HCT116 (cell line): ENCODE measurements around the gene C20orf96. TPM values are rescaled to one million over a fixed set of nuclear protein-coding genes. Genes with fewer than 3 reads are reported as not detected.
A peak's percentile ranks its signal among the peaks of the same experiment; 100 is the strongest.

Experiments
- ATAC-seq: fragments of 200-7000 bp; cut with Tn5 transposase; 2 replicates; pipeline ENCODE4 v1.9.1; 2020; ENCODE audit warnings: mild to moderate bottlenecking, moderate library complexity
- BruUV-seq: library from RNA; stranded (reverse); fragments of 400-500 nt; replicated peaks from 2 replicates; lab custom pipeline; 2021; lab: Mats Ljungman, UMichigan
- CTCF ChIA-PET: fragments of 300-600 bp; sonication (Branson Sonifier 250); formaldehyde crosslinking; loops from one replicate; lab custom pipeline; 2021; ENCODE audit warnings: antibody characterized with exemption; lab: Charles Lee
- POLR2A ChIA-PET: fragments of 300-600, 350-600 bp; sonication (Branson Sonifier 250); formaldehyde crosslinking; loops from one replicate; lab custom pipeline; 2021; ENCODE audit warnings: antibody characterized with exemption; lab: Charles Lee
- RAD21 ChIA-PET, 2 experiments: fragments of 300-600 bp; sonication (Branson Sonifier 250); formaldehyde crosslinking; loops; one replicate each; lab custom pipeline; 2023; ENCODE audit warnings: low total read pairs in 2 of 2; ENCODE audit not compliant: uncharacterized antibody in 2 of 2, unreplicated experiment in 2 of 2, low non-redundant PET in 1 of 2; lab: Charles Lee
- DNase-seq: peaks from one replicate; pipeline ENCODE4 v3.0.0-alpha.2; 2010; ENCODE audit warnings: low read depth, low spot score
- H2AFZ ChIP-seq: fragments of 200-600 bp; shearing (Covaris generic), sonication (generic); 2 replicates; pipeline ENCODE4 v1.6.1; 2017; ENCODE audit warnings: low read depth, mixed run types, mixed read lengths, antibody characterized with exemption, low read length; ENCODE audit not compliant: poor library complexity, severe bottlenecking
- H3K27ac ChIP-seq: 2 replicates; pipeline ENCODE4 v1.5.1; 2012; ENCODE audit warnings: low read depth, low read length
- H3K27me3 ChIP-seq: fragments of 200-600 bp; sonication (generic); 2 replicates; pipeline ENCODE4 v1.6.1; 2016; ENCODE audit warnings: mixed run types, low read length, mixed read lengths; ENCODE audit not compliant: insufficient read depth
- H3K36me3 ChIP-seq, 2 experiments: fragments of 200-500 bp in 1 of 2; fragments of 200-600 bp in 1 of 2; sonication (Bioruptor generic) in 1 of 2; sonication (generic) in 1 of 2; 2 replicates each; pipeline versions ENCODE4 v1.5.1 to v1.6.1; 2014 to 2016; ENCODE audit warnings: low read length in 2 of 2, inconsistent platforms in 1 of 2, mixed read lengths in 1 of 2, mixed run types in 1 of 2; ENCODE audit not compliant: insufficient read depth in 2 of 2, control insufficient read depth in 1 of 2
- H3K4me1 ChIP-seq, 2 experiments: fragments of 200-600 bp in 1 of 2; sonication (generic) in 1 of 2; 2 replicates each; pipeline versions ENCODE4 v1.5.1 to v1.6.1; 2012 to 2017; ENCODE audit warnings: low read length in 2 of 2, inconsistent platforms in 1 of 2, mild to moderate bottlenecking in 1 of 2, mixed read lengths in 1 of 2, mixed run types in 1 of 2, moderate library complexity in 1 of 2; ENCODE audit not compliant: insufficient read depth in 2 of 2, control insufficient read depth in 1 of 2
- H3K4me2 ChIP-seq: fragments of 200-600 bp; sonication (generic); 2 replicates; pipeline ENCODE4 v1.6.1; 2017; ENCODE audit warnings: mixed run types, low read length, mixed read lengths
- H3K4me3 ChIP-seq, 2 experiments: fragments of 200-600 bp in 1 of 2; sonication (generic) in 1 of 2; replicated peaks in 1 of 2; 2 replicates each; pipeline ENCODE4 v1.5.1; 2011 to 2016; ENCODE audit warnings: low read length in 2 of 2, control low read depth in 1 of 2, low read depth in 1 of 2, mild to moderate bottlenecking in 1 of 2, mixed read lengths in 1 of 2, mixed run types in 1 of 2
- H3K79me2 ChIP-seq: fragments of 200-600 bp; sonication (generic); 2 replicates; pipeline ENCODE4 v1.6.1; 2017; ENCODE audit warnings: mild to moderate bottlenecking, mixed run types, low read length, moderate library complexity, mixed read lengths; ENCODE audit not compliant: insufficient read depth
- H3K9ac ChIP-seq: fragments of 200-600 bp; sonication (generic); 2 replicates; pipeline ENCODE4 v1.6.1; 2016; ENCODE audit warnings: low read length, mixed read lengths
- H3K9me2 ChIP-seq: fragments of 200-600 bp; sonication (generic), shearing (Covaris generic); 2 replicates; pipeline ENCODE4 v1.6.1; 2017; ENCODE audit warnings: mixed run types, mild to moderate bottlenecking, moderate library complexity; ENCODE audit not compliant: insufficient read depth
- H3K9me3 ChIP-seq, 2 experiments: fragments of 200-500 bp in 1 of 2; fragments of 200-600 bp in 1 of 2; sonication (Bioruptor generic) in 1 of 2; sonication (generic) in 1 of 2; 2 replicates each; pipeline ENCODE4 v1.6.1; 2014 to 2017; ENCODE audit warnings: low read length in 2 of 2, mixed read lengths in 2 of 2, inconsistent platforms in 1 of 2, low read depth in 1 of 2, mild to moderate bottlenecking in 1 of 2, mixed run types in 1 of 2, moderate library complexity in 1 of 2; ENCODE audit not compliant: control insufficient read depth in 1 of 2, insufficient read depth in 1 of 2
- H4K20me1 ChIP-seq: fragments of 200-600 bp; sonication (generic), shearing (Covaris generic); 2 replicates; pipeline ENCODE4 v1.6.1; 2017; ENCODE audit warnings: mixed run types, mild to moderate bottlenecking, moderate library complexity; ENCODE audit not compliant: insufficient read depth
- CBX3 ChIP-seq: IDR thresholded peaks from 2 replicates; pipeline ENCODE4 v1.6.1; 2012; ENCODE audit warnings: low read depth
- CEBPB ChIP-seq: IDR thresholded peaks from 2 replicates; pipeline ENCODE4 v1.6.1; 2012; ENCODE audit warnings: low read depth
- EGR1 ChIP-seq: IDR thresholded peaks from 2 replicates; pipeline ENCODE4 v1.6.1; 2012; ENCODE audit warnings: low read depth
- EZH2phosphoT487 ChIP-seq: fragments of 200-600 bp; IDR thresholded peaks from 2 replicates; pipeline ENCODE4 v1.6.1; 2018; ENCODE audit warnings: antibody characterized with exemption, borderline replicate concordance
- POLR2A ChIP-seq: IDR thresholded peaks from 2 replicates; pipeline ENCODE4 v1.7.0; 2011; ENCODE audit warnings: borderline replicate concordance; ENCODE audit not compliant: insufficient read depth, insufficient read length; ENCODE audit errors: extremely low read depth
- POLR2AphosphoS5 ChIP-seq: IDR thresholded peaks from 2 replicates; pipeline ENCODE4 v1.6.1; 2011; ENCODE audit warnings: mild to moderate bottlenecking, low read depth, low read length, moderate library complexity
- YY1 ChIP-seq: IDR thresholded peaks from 2 replicates; pipeline ENCODE4 v1.6.1; 2011; ENCODE audit warnings: low read length, low read depth, moderate library complexity, mild to moderate bottlenecking; ENCODE audit not compliant: insufficient replicate concordance; ENCODE audit errors: extremely low read depth
- ZFX ChIP-seq: fragments of 450-650 bp; IDR thresholded peaks from 2 replicates; pipeline ENCODE4 v1.6.1; 2017
- intact Hi-C: fragments of 100-400 bp; cut with micrococcal nuclease; formaldehyde crosslinking; loops from 2 replicates; pipeline ENCODE4 v1.10.0; 2022
- total RNA-seq: library from RNA; stranded (reverse); gene quantifications from one replicate; pipeline ENCODE4 v1.2.1, GENCODE V29; 2021; ENCODE audit not compliant: unreplicated experiment
- TF ChIP-seq, protein P1 (sequence below): IDR thresholded peaks from 2 replicates; pipeline ENCODE4 v1.6.1; 2011; ENCODE audit warnings: mild to moderate bottlenecking, low read length, moderate library complexity; ENCODE audit not compliant: insufficient replicate concordance; ENCODE audit errors: extremely low read depth
- TF ChIP-seq, protein P2 (sequence below), 3 experiments: fragments of 200-600 bp in 1 of 3; sonication (generic) in 1 of 3; IDR thresholded peaks in 2 of 3; conservative IDR thresholded peaks in 1 of 3; 2 replicates each; pipeline ENCODE4 v1.5.1; 2012 to 2017; ENCODE audit warnings: low read depth in 2 of 3, low read length in 2 of 3, antibody characterized with exemption in 1 of 3, borderline replicate concordance in 1 of 3, control low read depth in 1 of 3, mild to moderate bottlenecking in 1 of 3, mixed read lengths in 1 of 3, mixed run types in 1 of 3, moderate library complexity in 1 of 3; ENCODE audit not compliant: insufficient read depth in 1 of 3

Gene C20orf96
- total RNA-seq, 1 experiment from 2014 or later: 22.1 TPM

DNA sequence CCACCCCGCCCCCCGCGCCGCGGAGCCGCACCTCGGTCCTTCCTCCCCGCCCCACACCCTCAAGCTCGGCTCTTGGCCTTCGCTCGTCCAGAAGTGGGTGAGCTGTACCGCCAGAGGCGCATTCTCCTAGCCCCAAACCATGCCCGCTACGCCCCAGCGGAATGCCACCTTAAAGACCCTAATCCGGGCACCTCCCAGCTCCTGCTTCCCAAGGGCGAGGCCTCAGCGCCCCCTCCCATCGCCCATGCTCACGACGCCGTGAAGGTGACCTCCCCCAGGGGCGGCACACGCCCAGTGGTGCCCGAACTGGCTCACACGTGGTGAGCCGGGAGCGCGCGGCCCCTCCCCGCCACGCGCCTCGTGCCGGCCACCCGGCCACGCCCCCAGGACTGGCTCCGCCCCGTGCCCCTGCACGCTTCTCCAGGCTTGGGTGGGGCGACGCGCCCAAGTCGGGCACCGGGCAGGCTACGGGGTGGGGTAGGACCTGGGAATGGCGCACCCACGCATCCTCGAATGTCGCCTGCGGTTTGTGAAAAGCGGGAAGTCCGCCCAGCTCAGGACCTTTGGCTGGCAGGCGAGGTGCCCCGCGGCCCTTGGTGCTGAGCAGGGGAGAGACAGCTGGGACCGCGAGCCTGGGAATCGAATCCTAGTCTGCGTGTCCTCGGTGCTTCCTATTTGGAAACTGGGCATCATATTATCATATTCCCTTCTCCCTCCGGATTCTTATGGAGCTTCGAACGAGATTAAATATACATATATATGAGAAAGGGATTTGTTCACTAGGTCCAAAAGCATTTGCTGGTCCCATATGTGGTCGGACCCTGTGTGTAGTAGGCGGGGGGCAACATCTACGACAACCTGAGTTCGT lies 33.9 kb upstream of the C20orf96 start:
- DNase-seq (peak; percentile 89), ATAC-seq (peak; percentile 64)
- intact Hi-C loops: loop anchor here (1.0 to 2.0 kb wide), 2 partner anchors 27 to 58 kb away; partner anchors contain the start of gene ZCCHC3
- ChIA-PET CTCF (interaction anchor here (1.1 to 1.2 kb wide), 2 partner anchors 24 to 109 kb away, joined by 3 to 4 read pairs; no protein-coding TSS in a partner anchor), POLR2A (interaction anchor here (0.6 to 3.0 kb wide), 17 partner anchors 9 to 83 kb away, joined by 3 to 12 read pairs (median 4); partner anchors contain the start of genes TRIB3 and ZCCHC3), RAD21 (interaction anchor here (0.6 to 1.2 kb wide), 4 partner anchors 23 to 129 kb away, joined by 3 to 4 read pairs (median 3); partner anchors contain the start of gene ZCCHC3 (in 1 of the 2))
- H4K20me1 ChIP-seq: no peaks in the 10 kb centered on the region
- peaks cover 11 to 48% of the 10 kb centered on the region in 2 experiments; a peak in 3 of 4 replicates for H3K4me1 ChIP-seq
- H3K9me2 ChIP-seq: no peaks in the 10 kb centered on the region
- peak overlapping the region; percentile 99 for H3K27ac ChIP-seq
- peaks cover 32% of the 10 kb centered on the region for H3K79me2 ChIP-seq
- H3K36me3 ChIP-seq: 0 out of 4 replicates have a peak, but pooled peaks cover 0 to 3% of the 10 kb centered on the region in 2 experiments
- no peaks in the 10 kb centered on the region for H3K9me3 ChIP-seq
- H3K4me3 ChIP-seq: peak overlapping the region; percentile 84 to 87
- no peak overlapping the region for H2AFZ ChIP-seq
- H3K9ac ChIP-seq: peak overlapping the region; percentile 78
- H3K27me3 ChIP-seq: no peaks in the 10 kb centered on the region
- TSS peak; percentile 98 for BruUV-seq
- peak overlapping the region; percentile 90 for H3K4me2 ChIP-seq
- TF ChIP-seq, protein P1, sequence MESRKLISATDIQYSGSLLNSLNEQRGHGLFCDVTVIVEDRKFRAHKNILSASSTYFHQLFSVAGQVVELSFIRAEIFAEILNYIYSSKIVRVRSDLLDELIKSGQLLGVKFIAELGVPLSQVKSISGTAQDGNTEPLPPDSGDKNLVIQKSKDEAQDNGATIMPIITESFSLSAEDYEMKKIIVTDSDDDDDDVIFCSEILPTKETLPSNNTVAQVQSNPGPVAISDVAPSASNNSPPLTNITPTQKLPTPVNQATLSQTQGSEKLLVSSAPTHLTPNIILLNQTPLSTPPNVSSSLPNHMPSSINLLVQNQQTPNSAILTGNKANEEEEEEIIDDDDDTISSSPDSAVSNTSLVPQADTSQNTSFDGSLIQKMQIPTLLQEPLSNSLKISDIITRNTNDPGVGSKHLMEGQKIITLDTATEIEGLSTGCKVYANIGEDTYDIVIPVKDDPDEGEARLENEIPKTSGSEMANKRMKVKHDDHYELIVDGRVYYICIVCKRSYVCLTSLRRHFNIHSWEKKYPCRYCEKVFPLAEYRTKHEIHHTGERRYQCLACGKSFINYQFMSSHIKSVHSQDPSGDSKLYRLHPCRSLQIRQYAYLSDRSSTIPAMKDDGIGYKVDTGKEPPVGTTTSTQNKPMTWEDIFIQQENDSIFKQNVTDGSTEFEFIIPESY: no peak
- TF ChIP-seq, protein P2, sequence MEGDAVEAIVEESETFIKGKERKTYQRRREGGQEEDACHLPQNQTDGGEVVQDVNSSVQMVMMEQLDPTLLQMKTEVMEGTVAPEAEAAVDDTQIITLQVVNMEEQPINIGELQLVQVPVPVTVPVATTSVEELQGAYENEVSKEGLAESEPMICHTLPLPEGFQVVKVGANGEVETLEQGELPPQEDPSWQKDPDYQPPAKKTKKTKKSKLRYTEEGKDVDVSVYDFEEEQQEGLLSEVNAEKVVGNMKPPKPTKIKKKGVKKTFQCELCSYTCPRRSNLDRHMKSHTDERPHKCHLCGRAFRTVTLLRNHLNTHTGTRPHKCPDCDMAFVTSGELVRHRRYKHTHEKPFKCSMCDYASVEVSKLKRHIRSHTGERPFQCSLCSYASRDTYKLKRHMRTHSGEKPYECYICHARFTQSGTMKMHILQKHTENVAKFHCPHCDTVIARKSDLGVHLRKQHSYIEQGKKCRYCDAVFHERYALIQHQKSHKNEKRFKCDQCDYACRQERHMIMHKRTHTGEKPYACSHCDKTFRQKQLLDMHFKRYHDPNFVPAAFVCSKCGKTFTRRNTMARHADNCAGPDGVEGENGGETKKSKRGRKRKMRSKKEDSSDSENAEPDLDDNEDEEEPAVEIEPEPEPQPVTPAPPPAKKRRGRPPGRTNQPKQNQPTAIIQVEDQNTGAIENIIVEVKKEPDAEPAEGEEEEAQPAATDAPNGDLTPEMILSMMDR (IDR thresholded peaks at IDR 0.05 in 2 of 3, conservative IDR thresholded peaks at IDR 0.05 in 1 of 3; ENCODE audit: borderline replicate concordance in 1 of 3, insufficient read depth in 1 of 3, low read depth in 2 of 3, low read length in 2 of 3): peak in 1 of 3 experiments; percentile 40; a peak in 1 of 6 replicates
- TF ChIP-seq CEBPB (no peak), ZFX (no peak; the same call in 1 of the 2 replicates), YY1 (peak; percentile 13), POLR2AphosphoS5 (peak; percentile 47; the same call in 1 of the 2 replicates), EGR1 (no peak), CBX3 (no peak), EZH2phosphoT487 (no peak), POLR2A (peak; percentile 81)
